ENCODE results near the gene BMF. TPM values are rescaled to one million over a fixed set of nuclear protein-coding genes. Genes with fewer than 3 reads are reported as not detected.

Gene BMF
- total RNA-seq, 1 donor from 2014 or later = 46.6 TPM

Other genes with a start within 250 kb of the BMF start
- gene GPR176, start 188.6 kb downstream of the BMF start, total RNA-seq = 21.1 and 22.0 TPM in 2 replicates
- gene EIF2AK4, start 174.8 kb downstream of the BMF start, total RNA-seq = 37.8 and 42.2 TPM in 2 replicates
- gene SRP14, start 69.7 kb downstream of the BMF start, total RNA-seq = 181 and 196 TPM in 2 replicates
- 8.0 and 8.5 TPM in 2 replicates for gene BUB1B, start 52.2 kb upstream of the BMF start, total RNA-seq
- gene PAK6, start 130.2 kb upstream of the BMF start, total RNA-seq = not detected in 2 replicates
- gene ANKRD63, start 174.2 kb upstream of the BMF start, total RNA-seq = 0.30 and 0.42 TPM in 2 replicates
- 0.40 and 1.2 TPM in 2 replicates for gene PLCB2, start 199.1 kb upstream of the BMF start, total RNA-seq
- gene INAFM2, start 214.8 kb upstream of the BMF start, total RNA-seq = 69.0 and 70.3 TPM in 2 replicates
- gene CCDC9B, start 232.1 kb upstream of the BMF start, total RNA-seq = 18.0 and 21.6 TPM in 2 replicates
- gene PHGR1, start 242.2 kb upstream of the BMF start, total RNA-seq = not detected in 2 replicates
- 1.4 and 1.5 TPM in 2 replicates for gene DISP2, start 249.3 kb upstream of the BMF start, total RNA-seq

Measured in osteocyte (in vitro differentiated cells).